GM18526 (cell line): Measurements from ENCODE around the gene GMDS.

Source experiments
- POLR2A ChIP-seq: IDR thresholded peaks from 3 replicates; pipeline ENCODE4 v1.6.1; 2011; ENCODE audit not compliant: insufficient read length; ENCODE audit errors: extremely low read depth

GMDS gene

GRCh38 chr6:2008383-2008976 is 236.9 kb downstream of the GMDS start:
- TF ChIP-seq POLR2A: no peak

DNA sequence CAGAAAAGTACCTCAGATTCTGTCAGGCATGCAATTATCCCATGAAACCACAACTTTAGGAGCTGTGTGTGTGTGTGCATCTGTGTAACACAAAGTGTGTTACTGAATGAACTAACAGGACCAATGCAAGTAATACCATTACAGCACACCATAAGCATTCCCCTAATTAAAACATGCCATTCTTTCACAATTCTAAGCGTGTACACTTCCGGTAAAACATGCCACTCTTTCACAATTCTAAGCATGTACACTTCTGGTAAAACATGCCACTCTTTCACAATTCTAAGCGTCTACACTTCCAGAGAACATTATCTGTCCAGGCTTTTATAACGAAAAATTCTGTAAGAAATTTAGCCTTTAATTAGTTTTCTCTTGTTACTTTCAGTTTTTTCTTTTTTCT is 238.2 kb downstream of the GMDS start:
- no peak for TF ChIP-seq POLR2A

DNA sequence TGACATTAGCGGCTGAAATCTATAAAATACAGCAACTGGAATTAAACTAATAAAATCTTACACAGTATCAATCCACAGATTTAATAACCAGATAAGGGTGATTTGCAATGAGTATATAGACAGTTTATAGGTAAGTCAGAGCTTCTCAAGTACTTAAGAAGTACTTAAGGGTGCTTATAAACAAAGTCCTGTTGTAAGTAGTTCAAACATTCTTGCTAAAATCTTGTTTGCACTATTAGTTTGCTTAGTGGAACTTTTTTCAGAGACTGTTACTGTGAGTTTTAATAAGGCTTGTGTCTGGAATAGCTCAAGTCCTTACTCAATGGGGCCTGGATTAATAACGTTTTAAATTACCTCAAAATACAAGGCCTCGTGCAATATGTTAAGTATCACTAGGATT is 240.5 kb downstream of the GMDS start:
- TF ChIP-seq POLR2A: no peak

DNA sequence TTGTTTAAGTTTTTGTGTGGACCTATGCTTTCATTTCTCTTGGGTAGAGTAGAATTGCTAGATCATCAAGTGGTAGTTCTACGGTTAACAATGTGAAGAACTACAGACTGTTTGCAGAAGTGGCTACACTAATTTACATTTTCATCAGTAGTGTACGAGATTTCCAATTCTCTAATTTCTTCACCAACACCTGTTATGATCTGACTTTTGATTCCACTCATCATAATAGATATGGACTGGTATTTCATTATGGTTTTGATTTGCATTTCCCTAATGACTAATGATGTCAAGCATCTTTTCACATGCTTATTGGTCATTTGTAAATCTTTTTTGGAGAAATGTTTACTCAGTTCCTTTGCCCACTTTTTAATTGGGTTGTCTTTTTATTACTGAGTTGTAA is 244.4 kb downstream of the GMDS start:
- TF ChIP-seq POLR2A: no peak

DNA sequence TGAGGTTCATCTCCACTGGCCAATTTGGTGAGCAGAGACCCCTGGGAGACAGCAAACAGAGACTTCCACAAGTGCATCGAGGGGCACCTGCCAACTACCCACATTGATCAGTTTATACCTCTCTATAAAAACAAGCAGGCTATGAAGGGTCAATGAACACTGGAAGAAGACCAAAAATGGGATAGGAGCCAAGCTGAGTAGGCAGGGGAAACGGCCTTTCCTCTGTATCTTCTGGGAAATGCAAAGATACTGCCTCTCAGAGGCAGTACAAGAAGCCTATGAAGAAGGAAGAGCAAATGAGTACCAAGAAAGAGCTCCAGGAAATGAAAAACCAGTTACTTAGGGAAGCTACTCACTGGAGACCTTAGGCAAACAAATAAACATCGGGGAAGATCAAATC is 247.7 kb downstream of the GMDS start:
- no peak for TF ChIP-seq POLR2A

DNA sequence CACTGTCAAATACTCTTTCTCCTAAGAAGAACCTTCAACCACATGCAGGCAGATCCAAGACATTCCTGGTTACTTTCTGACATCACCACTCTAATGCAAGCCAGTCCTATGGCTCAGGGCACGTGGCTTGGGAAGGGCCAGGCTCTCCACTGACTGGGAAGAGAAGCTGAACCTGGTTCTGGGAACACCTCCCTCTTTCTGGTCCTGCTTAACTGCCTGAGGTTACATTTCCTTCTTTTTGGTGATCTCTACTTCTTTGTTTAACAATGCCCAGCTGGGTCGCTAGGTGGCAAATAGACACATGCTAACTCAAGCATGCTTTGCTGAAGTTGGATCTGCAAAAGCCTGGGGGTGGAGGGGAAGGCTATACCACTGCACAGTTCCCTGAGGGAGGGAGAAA is 249.8 kb downstream of the GMDS start:
- TF ChIP-seq POLR2A: no peak

- no peak for TF ChIP-seq POLR2A
These were observed 252.4 kb downstream of the GMDS start for GRCh38 chr6:1993042-1993441.

DNA sequence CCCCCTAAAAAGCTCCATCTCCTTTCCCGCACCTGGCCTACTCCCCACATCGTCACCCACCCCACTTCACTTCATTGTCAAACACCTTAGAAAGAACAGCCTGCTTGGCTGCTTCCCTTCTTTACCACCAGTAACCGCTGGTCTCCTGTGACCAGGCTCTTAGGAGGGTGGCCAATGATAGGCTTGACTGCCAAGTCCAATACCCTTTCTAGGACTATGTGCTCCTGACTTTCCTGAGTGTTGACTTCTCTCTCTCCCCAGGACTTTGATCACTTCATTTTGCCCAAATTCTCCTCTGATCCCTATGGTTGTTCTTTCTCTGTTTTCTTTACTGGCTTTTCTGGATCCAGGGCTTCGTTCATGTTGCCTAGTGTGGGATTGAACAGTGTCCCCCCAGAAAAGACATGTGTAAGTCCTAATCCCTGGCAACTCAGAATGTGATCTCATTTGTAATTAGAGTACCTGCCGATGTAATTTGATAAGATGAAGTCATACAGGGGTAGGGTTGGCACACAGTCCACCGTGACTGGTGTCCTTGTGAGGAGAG is 254.0 kb downstream of the GMDS start:
- no peak for TF ChIP-seq POLR2A

DNA sequence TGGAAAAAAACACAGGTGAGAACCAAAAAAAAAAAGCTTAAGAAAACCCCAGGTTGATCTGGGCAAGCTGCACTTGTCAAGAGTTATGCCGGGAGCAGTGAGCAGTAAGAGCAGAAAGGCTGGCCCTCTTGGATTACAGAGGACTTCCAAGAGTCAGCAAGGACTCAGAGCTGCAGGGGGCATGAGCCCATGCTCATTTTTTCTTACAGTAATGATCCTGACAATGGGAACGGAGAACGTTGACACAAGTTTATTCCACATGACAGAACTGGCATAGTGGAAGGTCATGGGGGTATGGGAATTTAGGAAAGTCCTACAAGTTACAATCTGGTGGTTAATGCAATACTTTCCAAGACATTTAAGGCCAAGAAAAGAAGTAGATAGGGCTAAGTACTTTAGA is 256.6 kb downstream of the GMDS start:
- no peak for TF ChIP-seq POLR2A

DNA sequence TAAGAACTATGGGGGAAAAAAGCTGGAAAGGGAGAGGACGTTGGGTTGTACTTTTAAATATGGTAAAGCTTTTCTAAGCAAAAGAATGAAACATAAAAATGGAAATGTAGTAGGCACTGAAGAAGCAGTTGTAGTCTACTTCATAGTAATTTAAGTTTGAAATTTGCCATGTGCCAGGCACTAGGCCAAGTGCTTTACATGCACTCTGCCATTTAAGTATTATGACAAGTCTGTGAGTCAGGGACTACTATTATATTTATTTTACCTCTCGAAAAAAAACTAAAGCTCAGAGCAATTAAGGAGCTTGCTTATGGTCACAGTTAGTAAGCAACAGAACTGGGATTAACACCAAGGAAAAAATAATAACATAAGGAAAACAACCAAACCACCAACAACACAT is 257.8 kb downstream of the GMDS start:
- TF ChIP-seq POLR2A: no peak

GRCh38 chr6:1986454-1987243 is 258.8 kb downstream of the GMDS start:
- no peak for TF ChIP-seq POLR2A

DNA sequence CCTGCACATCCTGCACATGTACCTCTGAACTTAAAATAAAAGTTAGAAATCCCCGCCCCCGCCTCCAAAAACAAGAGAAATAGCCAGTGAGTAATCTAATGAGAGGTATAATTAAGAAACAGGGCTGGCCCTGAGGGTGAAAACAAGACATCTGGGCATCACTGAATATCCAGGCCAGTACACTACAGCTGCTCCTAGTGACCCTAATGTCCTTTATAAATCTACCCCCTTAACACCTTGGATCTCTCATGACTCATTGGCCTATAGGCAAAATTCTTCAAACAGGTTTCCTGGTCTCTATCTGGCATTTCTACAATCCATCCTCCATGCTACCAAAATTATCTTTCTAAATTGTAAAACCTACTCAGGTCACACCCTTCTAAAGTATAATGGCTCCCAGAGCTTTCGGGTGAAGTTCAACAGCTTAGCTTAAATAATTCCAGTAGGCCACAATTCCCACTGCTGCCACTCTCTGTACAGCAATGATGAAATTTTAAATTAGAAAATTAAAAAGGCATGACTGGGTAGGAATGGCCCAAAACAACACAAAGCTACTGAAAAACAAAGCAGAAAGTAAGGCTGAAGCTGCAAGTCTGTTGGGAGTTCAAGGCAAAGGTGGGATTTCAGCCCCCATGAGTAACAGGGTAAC is 260.9 kb downstream of the GMDS start:
- no peak for TF ChIP-seq POLR2A

GRCh38 chr6:1983850-1984249 is 261.6 kb downstream of the GMDS start:
- no peak for TF ChIP-seq POLR2A

DNA sequence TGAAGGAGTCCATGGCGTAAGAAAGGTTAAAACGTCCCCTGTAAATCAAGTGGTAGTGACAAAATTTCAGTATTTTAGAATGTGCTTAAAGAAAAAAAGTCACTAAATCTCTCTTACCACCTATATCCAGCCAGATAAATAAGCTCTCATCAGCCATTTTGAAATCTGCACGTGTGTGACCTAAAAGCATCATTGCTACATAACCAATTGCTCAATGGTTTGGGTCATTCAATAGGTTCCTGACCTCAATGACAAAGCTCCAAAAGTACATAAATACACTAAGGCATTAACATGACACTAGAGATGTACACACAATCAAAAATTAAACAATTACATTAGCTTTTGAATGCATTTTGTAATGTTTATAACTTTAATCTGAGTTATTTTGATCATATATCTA is 272.4 kb downstream of the GMDS start:
- TF ChIP-seq POLR2A: no peak

GRCh38 chr6:1971612-1972011 is 273.8 kb downstream of the GMDS start:
- TF ChIP-seq POLR2A: no peak

DNA sequence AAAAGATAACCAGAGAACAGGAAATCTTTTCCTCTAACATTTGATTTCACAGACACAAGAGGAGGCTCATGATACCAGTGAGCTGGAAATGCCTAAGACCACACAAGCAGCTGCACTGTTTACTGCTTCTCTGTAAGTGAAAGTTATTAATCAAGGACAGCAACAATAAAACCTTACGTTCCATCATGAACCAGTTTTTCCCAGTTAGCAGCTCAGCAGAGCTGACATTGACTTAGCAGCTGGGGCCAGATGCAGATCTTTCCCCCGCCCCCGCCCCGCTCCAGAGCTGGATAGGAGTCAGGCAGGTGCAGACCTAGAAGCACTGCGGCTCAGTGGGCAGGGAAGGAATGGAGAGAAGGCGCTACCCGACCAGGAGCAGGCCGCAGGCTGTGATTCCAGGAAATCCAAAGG is 275.2 kb downstream of the GMDS start:
- TF ChIP-seq POLR2A: no peak
